Fibroblast of skin of right quadriceps (primary cell): ENCODE results near the gene NCOA7.
A peak's percentile ranks its signal among the peaks of the same experiment; 100 is the strongest.
"Not testable (repeated sequence)": the region's sequence is repeated elsewhere in the genome, so short reads cannot be mapped to it uniquely, and the experiment has no call there.

Experiments used
- DNase-seq: peaks from one replicate; pipeline ENCODE4 v3.0.0-alpha.2; 2013

Gene NCOA7

GRCh38 chr6:125753937-125754259 lies 36.9 kb upstream of the NCOA7 start:
- no peak for DNase-seq

DNA sequence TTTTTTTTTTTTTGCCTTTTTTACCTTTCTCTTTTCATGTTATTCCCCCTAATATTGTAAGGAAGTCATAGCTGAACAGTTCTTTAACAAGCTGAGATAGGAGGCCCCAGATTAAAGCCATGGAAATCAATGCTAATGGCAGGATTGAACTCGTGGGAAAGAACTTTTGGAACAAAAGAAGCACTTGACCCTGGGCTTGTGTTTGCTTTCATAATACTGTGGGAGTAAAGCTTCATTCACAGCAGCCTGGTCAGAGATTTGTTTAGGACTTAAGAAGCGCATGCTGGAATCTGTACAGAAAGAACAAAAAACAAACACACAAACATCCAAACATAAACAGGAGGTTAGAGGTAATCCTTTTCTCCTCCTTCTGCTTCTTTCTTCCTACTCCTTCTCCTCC lies 36.2 kb upstream of the NCOA7 start:
- DNase-seq: no peak

DNA sequence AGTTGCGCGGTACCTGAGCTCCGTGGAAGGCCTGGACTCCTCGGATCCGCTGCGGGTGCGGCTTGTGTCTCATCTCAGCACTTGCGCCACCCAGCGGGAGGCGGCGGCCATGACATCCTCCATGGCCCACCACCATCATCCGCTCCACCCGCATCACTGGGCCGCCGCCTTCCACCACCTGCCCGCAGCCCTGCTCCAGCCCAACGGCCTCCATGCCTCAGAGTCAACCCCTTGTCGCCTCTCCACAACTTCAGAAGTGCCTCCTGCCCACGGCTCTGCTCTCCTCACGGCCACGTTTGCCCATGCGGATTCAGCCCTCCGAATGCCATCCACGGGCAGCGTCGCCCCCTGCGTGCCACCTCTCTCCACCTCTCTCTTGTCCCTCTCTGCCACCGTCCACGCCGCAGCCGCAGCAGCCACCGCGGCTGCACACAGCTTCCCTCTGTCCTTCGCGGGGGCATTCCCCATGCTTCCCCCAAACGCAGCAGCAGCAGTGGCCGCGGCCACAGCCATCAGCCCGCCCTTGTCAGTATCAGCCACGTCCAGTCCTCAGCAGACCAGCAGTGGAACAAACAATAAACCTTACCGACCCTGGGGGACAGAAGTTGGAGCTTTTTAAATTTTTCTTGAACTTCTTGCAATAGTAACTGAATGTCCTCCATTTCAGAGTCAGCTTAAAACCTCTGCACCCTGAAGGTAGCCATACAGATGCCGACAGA lies 31.4 kb upstream of the NCOA7 start:
- DNase-seq: no peak

DNA sequence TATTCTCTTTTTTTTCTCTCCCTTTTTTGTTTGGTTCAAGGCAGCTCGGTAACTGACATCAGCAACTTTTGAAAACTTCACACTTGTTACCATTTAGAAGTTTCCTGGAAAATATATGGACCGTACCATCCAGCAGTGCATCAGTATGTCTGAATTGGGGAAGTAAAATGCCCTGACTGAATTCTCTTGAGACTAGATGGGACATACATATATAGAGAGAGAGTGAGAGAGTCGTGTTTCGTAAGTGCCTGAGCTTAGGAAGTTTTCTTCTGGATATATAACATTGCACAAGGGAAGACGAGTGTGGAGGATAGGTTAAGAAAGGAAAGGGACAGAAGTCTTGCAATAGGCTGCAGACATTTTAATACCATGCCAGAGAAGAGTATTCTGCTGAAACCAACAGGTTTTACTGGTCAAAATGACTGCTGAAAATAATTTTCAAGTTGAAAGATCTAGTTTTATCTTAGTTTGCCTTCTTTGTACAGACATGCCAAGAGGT lies 30.8 kb upstream of the NCOA7 start:
- no peak for DNase-seq

DNA sequence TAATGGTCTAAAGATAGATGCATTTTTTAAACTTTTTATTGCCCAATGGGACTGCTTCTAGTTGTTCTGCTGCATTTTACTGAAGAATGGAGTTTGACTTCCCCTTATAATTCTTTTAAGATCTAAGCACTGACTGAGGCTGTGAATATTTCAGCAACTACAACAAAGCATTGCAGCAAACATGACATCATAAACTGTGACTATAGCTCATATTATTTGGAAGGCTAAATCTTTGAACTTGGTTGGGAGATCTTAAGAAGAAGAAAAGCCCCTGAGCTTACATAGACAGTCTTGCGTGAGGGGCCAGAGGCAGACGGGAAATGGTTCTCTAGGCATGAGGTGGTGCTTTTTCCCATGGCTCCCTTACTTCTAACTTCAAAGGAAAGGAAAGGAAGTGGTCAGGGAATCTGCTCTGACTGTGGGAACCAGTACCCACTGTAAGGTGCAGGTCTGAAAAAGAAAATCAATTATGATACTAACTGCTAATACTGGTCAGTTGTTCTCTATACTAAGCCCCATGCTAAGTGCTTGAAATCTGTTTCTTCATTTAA lies 26.6 kb upstream of the NCOA7 start:
- no peak for DNase-seq

GRCh38 chr6:125765944-125766343 lies 24.8 kb upstream of the NCOA7 start:
- no peak for DNase-seq

DNA sequence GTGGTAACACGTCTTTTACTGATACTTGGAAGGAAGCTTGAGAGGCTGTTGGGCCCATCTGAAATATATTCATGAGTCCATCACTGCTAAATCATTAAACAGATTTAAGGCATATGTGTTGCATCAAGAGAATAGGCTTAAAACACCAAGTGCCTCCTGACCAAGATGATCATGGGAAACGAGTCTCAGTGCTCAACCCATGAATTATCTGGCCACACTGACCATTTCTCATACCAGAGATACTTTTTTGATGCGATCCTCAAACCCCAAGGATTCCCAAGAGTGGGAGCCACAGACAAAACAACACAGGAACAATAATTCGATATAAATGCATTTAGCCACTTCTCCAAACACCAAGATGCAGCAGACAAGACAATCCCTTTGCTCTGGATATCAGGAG lies 24.1 kb upstream of the NCOA7 start:
- DNase-seq: no peak

- no peak for DNase-seq
Measured at GRCh38 chr6:125769147-125769783, 21.5 kb upstream of the NCOA7 start.

- no peak for DNase-seq
Measured at GRCh38 chr6:125773387-125774341, 17.1 kb upstream of the NCOA7 start.

DNA sequence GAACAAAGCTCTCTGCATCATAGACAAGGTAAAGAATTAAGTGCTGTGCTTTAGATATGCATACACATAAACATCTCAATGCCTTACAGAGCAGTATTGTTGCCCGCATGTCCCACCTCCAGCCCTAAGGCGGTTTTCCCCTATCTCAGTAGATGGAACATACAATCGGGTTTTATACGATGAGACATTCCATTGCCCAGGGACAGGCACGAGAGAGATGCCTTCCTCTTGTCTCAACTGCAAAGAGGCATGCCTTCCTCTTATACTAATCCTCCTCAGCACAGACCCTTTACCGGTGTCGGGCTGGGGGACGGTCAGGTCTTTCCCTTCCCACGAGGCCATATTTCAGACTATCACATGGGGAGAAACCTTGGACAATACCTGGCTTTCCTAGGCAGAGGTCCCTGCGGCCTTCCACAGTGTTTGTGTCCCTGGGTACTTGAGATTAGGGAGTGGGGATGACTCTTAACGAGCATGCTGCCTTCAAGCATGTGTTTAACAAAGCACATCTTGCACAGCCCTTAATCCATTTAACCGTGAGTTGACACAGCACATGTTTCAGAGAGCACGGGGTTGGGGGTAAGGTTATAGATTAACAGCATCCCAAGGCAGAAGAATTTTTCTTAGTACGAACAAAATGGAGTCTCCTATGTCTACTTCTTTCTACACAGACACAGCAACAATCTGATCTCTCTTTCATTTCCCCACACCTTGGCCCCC lies 14.5 kb upstream of the NCOA7 start:
- DNase-seq: not testable (repeated sequence)

- peak; percentile 93 for DNase-seq
Measured at GRCh38 chr6:125779924-125780539, 10.7 kb upstream of the NCOA7 start.

DNA sequence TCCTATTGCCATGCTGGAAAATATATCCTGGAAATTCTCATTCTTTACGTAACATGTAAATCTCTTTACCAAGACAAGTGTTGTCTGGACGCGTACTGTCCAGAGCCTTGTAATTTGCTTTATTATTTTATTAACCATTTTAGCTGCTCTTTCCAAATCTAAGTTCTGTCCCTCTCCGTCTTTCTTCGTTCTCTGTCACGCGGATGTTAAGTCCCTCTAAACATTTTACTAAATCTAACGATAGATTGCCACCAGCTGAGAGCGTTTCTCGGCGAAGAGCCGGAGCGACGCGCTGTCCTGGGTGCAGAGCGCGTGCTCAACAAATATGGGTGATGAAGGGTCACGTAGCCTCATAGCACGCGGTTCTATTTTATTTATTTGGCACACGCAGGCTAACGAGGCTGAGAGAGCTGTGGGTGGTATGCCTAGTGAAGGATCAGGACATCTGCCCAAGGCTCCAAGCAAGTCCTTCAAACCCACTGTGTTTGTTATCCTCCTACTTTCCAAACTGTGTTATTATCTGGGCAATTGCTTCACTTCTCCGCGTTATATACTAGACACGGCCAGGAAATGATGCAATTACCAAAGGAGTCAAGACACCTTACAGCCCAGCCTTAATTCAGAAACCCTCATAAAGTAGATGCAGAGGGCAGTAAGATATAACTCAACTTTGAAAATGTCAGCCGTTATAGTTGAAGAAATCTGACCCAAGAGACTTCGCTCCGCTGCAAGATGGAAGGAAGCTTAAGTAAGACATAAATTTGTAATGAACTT lies 10.0 kb upstream of the NCOA7 start:
- peak; percentile 85 for DNase-seq

DNA sequence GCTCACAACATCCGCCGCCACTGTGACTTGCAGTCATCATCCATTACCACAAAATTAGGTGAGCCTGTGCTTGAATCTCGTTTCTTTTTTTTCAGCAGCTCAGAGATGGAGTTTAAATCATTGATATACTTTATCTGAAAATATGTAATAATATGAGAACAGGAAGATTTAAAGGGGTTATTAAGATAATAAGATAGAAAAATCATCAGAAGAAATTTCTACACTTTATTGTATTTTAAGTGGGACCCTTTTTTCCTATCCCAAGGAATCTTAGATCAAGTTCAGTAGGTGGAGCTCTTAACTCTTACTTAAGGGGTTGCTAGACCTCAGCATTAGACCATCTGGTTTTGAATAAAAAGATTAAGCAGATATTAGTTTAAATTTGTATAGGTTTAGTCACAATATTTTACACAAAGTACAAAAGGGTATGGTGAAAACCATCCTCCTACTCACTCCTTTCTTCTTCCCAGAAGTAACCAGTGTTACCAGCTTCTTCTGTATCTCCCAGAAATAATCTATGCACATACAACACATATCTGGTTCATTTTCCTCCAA lies 9.4 kb upstream of the NCOA7 start:
- DNase-seq: peak; percentile 46

DNA sequence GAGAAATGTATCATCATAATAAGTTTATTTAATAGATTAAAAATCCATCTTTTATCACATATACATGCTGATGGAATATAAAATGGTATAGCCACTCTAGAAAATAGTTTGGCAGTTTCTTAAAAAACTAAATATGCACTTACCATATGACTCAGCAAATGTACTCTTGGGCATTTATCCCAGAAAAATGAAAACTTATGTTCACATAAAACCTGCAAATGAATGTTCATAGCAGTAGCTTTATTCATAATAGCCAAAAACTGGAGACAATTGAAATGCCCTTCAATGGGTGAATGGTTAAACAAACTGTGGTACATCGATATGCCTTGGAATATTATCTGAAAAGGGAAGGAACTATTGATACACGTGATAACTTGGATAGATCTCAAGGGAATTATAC lies 6.4 kb upstream of the NCOA7 start:
- peak; percentile 71 for DNase-seq

- DNase-seq: no peak
Measured at GRCh38 chr6:125787791-125788190, 3.0 kb upstream of the NCOA7 start.

- DNase-seq: no peak
Measured at GRCh38 chr6:125789167-125789566, 1.6 kb upstream of the NCOA7 start.

- DNase-seq: peak; percentile 47
Measured at GRCh38 chr6:125789576-125790357, 993 bp upstream of the NCOA7 start.

DNA sequence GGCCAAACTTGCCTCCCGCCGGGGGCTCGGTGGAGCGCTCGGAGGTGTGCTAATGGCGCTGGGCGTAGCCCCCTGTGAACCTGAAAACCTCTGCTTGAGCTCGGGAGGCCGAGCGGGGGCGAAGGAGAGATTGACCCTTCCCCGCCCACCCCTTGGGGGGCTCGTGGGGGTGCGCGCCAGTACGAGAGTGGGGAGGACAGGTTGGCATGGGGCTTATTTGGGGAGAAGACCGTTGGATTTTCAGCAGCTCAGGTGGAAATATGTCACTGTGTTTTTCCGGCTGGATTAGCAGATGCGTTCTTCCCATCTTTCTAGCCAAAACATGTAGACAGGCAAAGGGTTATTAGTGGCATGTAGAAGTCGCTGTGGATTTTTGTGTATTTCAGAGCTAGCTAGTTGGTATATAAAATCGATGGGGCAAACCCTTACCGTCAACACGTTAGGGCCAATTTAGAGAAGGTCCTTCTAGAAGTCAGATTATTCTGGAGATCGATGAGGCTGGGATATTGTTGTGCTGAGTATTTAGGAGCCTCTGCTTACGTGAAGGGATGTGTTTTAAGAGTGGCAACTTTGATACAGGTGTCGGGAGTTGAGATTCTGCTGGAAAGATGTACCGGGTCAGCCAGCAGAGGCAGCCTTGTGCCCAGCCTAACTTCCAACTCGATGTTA lies 525 bp downstream of the NCOA7 start:
- peak; percentile 35 for DNase-seq

GRCh38 chr6:125791820-125792165 lies 1.0 kb downstream of the NCOA7 start:
- no peak for DNase-seq

GRCh38 chr6:125792172-125792571 lies 1.4 kb downstream of the NCOA7 start:
- DNase-seq: no peak
